ENCODE data around the gene SPIRE2. TPM values are rescaled to one million over a fixed set of nuclear protein-coding genes. Genes with fewer than 3 reads are reported as not detected.

SPIRE2 gene
- total and polyA plus RNA-seq, 9 of the 15 experiments (the other 6 are each of a cell fraction or from before 2014, with no cell fraction given), result 0.70 to 7.5 (median 4.6) TPM

- no peak overlapping the region for H2AFZ ChIP-seq (ENCODE audit: low read depth, low read length)
- no peaks in the 10 kb centered on the region for H3K9me3 ChIP-seq (replicated peaks; ENCODE audit: control insufficient read depth, insufficient read depth, low read depth, low read length)
- H4K20me1 ChIP-seq (replicated peaks; ENCODE audit: control insufficient read depth, insufficient read depth, low read length), result 0 out of 2 replicates have a peak, but pooled peaks cover 4% of the 10 kb centered on the region
- H3K36me3 ChIP-seq (ENCODE audit: control insufficient read depth, insufficient read depth, low read length), result peaks cover 88% of the 10 kb centered on the region
- BruUV-seq (replicated peaks), result no TSS peak
- H3K9me1 ChIP-seq (ENCODE audit: control insufficient read depth, insufficient read depth, low read length), result peaks cover 5% of the 10 kb centered on the region
- no peak for ATAC-seq
- no peak for FAIRE-seq
- 0 out of 5 replicates have a peak, but pooled peaks cover 0 to 3% of the 10 kb centered on the region in 2 experiments for H3K4me1 ChIP-seq (replicated peaks in 1 of 2; ENCODE audit: control insufficient read depth in 2 of 2, insufficient read depth in 2 of 2, low read length in 2 of 2)
- H3K27ac ChIP-seq (ENCODE audit: extremely low read depth, low read depth, low read length), result no peak overlapping the region
- POLR2A ChIA-PET, result no interaction called here
- H3K4me2 ChIP-seq (ENCODE audit: insufficient read depth, low read length), result no peak overlapping the region
- DNase-seq (ENCODE audit: extremely low read depth in 1 of 4, low spot score in 3 of 4), result no peak
- in situ Hi-C loops (cut with MboI), result no loop called here
- no peak overlapping the region for H3K9ac ChIP-seq (ENCODE audit: insufficient read depth in 1 of 2, low read depth in 2 of 2, low read length in 2 of 2)
- H3K79me2 ChIP-seq (ENCODE audit: control insufficient read depth, insufficient read depth, low read length), result peaks cover 36% of the 10 kb centered on the region
- 91% methylated on average over 4 of the region's 8 CpGs for WGBS (ENCODE audit: insufficient coverage, low coverage, missing lambda C conversion rate)
- no peaks in the 10 kb centered on the region for H3K27me3 ChIP-seq (ENCODE audit: control insufficient read depth in 2 of 2, insufficient read depth in 2 of 2, low read length in 2 of 2)
- TF ChIP-seq POLR2G (IDR thresholded peaks at IDR 0.05; ENCODE audit: low read depth, low read length) (peak; percentile 47; the same call in 1 of the 2 replicates), POLR2A (conservative IDR thresholded peaks at IDR 0.05) (0 out of 2 replicates have a peak, but pooled peaks have one; percentile 14), PTBP1 (IDR thresholded peaks at IDR 0.05; ENCODE audit: low read depth, low read length) (no peak), RBFOX2 (IDR thresholded peaks at IDR 0.05; ENCODE audit: low read depth, low read length) (peak; percentile 40; the same call in 1 of the 2 replicates), VEZF1 (CRISPR knock-in tag; IDR thresholded peaks at IDR 0.05) (no peak)
- no peak overlapping the region for H3K4me3 ChIP-seq
- CTCF ChIA-PET (ENCODE audit: low intra/inter-chr PET ratio), result no interaction called here
- intact Hi-C loops (cut with micrococcal nuclease), result no loop called here
Measured at GRCh38 chr16:89884041-89884421, 55.8 kb downstream of the SPIRE2 start.

All from K562 (cell line).